ENCODE data around the gene ST3GAL6. TPM values are rescaled to one million over a fixed set of nuclear protein-coding genes. Genes with fewer than 3 reads are reported as not detected.

The ST3GAL6 gene
- total and polyA plus RNA-seq, 2 donors (not counting 3 experiments of a cell fraction or from before 2014, with no cell fraction given), result 13.2 to 35.9 TPM

- FAIRE-seq, result no peak
- no peaks in the 10 kb centered on the region for H4K20me1 ChIP-seq (replicated peaks; ENCODE audit: control insufficient read depth, extremely low read depth, insufficient read depth, low read length)
- H3K36me3 ChIP-seq (ENCODE audit: control insufficient read depth in 2 of 2, extremely low read depth in 1 of 2, insufficient read depth in 2 of 2, low read length in 2 of 2), result peaks cover 9 to 27% of the 10 kb centered on the region in 2 experiments
- no peak overlapping the region for H2AFZ ChIP-seq (ENCODE audit: low read depth, low read length)
- no peak overlapping the region for H3K27ac ChIP-seq (ENCODE audit: insufficient read depth, low read depth, low read length)
- no peaks in the 10 kb centered on the region for H3K9me3 ChIP-seq (replicated peaks; ENCODE audit: control insufficient read depth, insufficient read depth, low read length)
- H3K9ac ChIP-seq (replicated peaks; ENCODE audit: extremely low read depth, insufficient read depth, low read length), result no peak overlapping the region
- H3K4me1 ChIP-seq (ENCODE audit: control insufficient read depth, extremely low read depth, insufficient read depth, low read length), result peaks cover 3% of the 10 kb centered on the region
- intact Hi-C loops (cut with micrococcal nuclease) (no loop called here), dilution Hi-C loops (cut with MboI; ENCODE audit: extremely low pct_ligation_motif_present, low sequenced_read_pairs) (loop anchor here (25.0 kb wide), 1 partner anchor 197 kb away; no protein-coding TSS in a partner anchor)
- no peaks in the 10 kb centered on the region for H3K79me2 ChIP-seq (ENCODE audit: control insufficient read depth, insufficient read depth, low read length)
- ChIA-PET CTCF (interaction anchor here (1.2 to 7.3 kb wide), 3 partner anchors 202 to 212 kb away, joined by 3 to 202 read pairs (median 18); no protein-coding TSS in a partner anchor), POLR2A (no interaction called here)
- DNase-seq (ENCODE audit: low read depth, low spot score), result peak; percentile 68
- TF ChIP-seq FOS (IDR thresholded peaks at IDR 0.05; ENCODE audit: borderline replicate concordance, insufficient read depth, low read length) (no peak), EZH2 (IDR thresholded peaks at IDR 0.05; ENCODE audit: borderline replicate concordance, low read depth, low read length, severe bottlenecking) (no peak), JUN (IDR thresholded peaks at IDR 0.05; ENCODE audit: borderline replicate concordance, insufficient read depth, insufficient read length, low read depth) (no peak), CTCF (IDR thresholded peaks at IDR 0.05; ENCODE audit: extremely low read depth in 1 of 2, insufficient read depth in 1 of 2, low read depth in 1 of 2, low read length in 2 of 2) (no peak), MYC (IDR thresholded peaks at IDR 0.05; ENCODE audit: low read depth, low read length) (no peak), POLR2A (IDR thresholded peaks at IDR 0.05; ENCODE audit: low read depth, low read length) (no peak), POLR2AphosphoS5 (IDR thresholded peaks at IDR 0.05; ENCODE audit: insufficient read depth, low read depth, low read length) (no peak), GATA2 (IDR thresholded peaks at IDR 0.05; ENCODE audit: insufficient read depth, insufficient read length, low read depth, low read length) (no peak)
- TF ChIP-seq, protein P1, sequence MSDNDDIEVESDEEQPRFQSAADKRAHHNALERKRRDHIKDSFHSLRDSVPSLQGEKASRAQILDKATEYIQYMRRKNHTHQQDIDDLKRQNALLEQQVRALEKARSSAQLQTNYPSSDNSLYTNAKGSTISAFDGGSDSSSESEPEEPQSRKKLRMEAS (IDR thresholded peaks at IDR 0.05; ENCODE audit: insufficient read depth, insufficient read length), result no peak
- H3K4me2 ChIP-seq (ENCODE audit: insufficient read depth, low read length), result no peak overlapping the region
- H3K9me1 ChIP-seq (replicated peaks; ENCODE audit: control insufficient read depth, extremely low read depth, insufficient read depth, low read length), result no peaks in the 10 kb centered on the region
- H3K4me3 ChIP-seq (replicated peaks in 1 of 3; ENCODE audit: insufficient read depth in 1 of 3, low read depth in 1 of 3, low read length in 3 of 3), result no peak overlapping the region
- H3K27me3 ChIP-seq (ENCODE audit: control insufficient read depth in 2 of 2, insufficient read depth in 2 of 2, low read length in 2 of 2), result no peaks in the 10 kb centered on the region
- BruUV-seq (replicated peaks), result no TSS peak
These were observed 46.4 kb downstream of the ST3GAL6 start for GRCh38 chr3:98809557-98809956.

Measured in endothelial cell of umbilical vein (primary cell).